ENCODE measurements around the gene CTAGE9.

The CTAGE9 gene

DNA sequence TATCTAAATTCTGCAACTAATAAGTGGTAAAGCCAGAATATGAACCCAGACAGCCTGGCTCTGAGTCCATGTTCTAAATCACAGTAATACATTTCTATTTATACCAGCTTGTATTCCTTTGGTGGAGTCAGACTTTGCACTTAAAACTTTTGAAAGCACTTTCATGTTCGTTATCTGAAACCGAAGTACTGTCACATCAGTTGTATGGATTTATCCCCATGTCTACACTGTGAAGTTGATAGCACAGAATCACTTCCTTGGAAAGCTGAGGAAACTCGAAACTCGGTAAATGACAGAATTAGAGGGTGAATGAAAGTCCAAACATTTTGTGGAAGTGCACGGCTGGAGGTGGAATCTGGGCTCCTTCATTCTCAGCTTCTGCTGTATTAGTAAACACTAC lies 28.3 kb upstream of the CTAGE9 start:
- Histone ChIP-seq H3K4me3 (ENCODE audit: low read depth, low read length, poor library complexity, severe bottlenecking) (no peak overlapping the region), H3K27ac (ENCODE audit: low read depth, low read length, poor library complexity, severe bottlenecking) (no peak overlapping the region)
- TF ChIP-seq EZH2 (IDR thresholded peaks at IDR 0.05; ENCODE audit: borderline replicate concordance, low read length): no peak
- TF ChIP-seq, protein P1, sequence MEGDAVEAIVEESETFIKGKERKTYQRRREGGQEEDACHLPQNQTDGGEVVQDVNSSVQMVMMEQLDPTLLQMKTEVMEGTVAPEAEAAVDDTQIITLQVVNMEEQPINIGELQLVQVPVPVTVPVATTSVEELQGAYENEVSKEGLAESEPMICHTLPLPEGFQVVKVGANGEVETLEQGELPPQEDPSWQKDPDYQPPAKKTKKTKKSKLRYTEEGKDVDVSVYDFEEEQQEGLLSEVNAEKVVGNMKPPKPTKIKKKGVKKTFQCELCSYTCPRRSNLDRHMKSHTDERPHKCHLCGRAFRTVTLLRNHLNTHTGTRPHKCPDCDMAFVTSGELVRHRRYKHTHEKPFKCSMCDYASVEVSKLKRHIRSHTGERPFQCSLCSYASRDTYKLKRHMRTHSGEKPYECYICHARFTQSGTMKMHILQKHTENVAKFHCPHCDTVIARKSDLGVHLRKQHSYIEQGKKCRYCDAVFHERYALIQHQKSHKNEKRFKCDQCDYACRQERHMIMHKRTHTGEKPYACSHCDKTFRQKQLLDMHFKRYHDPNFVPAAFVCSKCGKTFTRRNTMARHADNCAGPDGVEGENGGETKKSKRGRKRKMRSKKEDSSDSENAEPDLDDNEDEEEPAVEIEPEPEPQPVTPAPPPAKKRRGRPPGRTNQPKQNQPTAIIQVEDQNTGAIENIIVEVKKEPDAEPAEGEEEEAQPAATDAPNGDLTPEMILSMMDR (IDR thresholded peaks at IDR 0.05; ENCODE audit: low read length): no peak

DNA sequence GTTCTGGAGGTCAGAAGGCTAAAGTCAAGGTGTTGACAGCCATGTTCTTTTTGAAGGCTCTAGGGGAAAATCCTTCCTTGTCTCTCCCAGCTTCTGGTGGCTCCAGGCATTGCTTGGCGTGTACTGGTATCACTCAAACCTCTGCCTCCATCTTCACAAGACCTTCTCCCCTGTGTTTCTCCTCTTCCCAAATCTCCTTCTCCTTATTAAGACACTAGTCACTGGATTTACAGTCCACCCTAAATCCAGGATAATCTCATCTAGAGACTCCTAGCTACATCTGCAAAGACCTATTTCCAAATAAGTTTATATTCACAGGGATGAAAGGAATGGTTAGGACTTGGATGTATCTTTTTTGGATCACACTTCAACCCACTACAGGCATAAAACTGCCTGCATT lies 26.0 kb upstream of the CTAGE9 start:
- Histone ChIP-seq H3K4me2 (ENCODE audit: low read length) (no peak overlapping the region), H3K9ac (ENCODE audit: low read length) (no peak overlapping the region), H3K4me3 (ENCODE audit: low read depth, low read length, poor library complexity, severe bottlenecking) (no peak overlapping the region), H3K79me2 (ENCODE audit: insufficient read depth, low read length) (no peaks in the 10 kb centered on the region), H3K27ac (ENCODE audit: low read depth, low read length, poor library complexity, severe bottlenecking) (no peak overlapping the region), H2AFZ (ENCODE audit: low read length) (no peak overlapping the region), H3F3A (ENCODE audit: insufficient read depth, low read length) (no peaks in the 10 kb centered on the region), H3K27me3 (ENCODE audit: insufficient read depth, low read length) (no peaks in the 10 kb centered on the region), H3K36me3 (ENCODE audit: insufficient read depth, low read length) (no peaks in the 10 kb centered on the region), H3K4me1 (ENCODE audit: insufficient read depth, low read length, severe bottlenecking) (no peaks in the 10 kb centered on the region), H4K20me1 (ENCODE audit: insufficient read depth, low read length) (no peaks in the 10 kb centered on the region), H3K9me2 (ENCODE audit: low read depth, low read length) (no peaks in the 10 kb centered on the region), H3K9me3 (ENCODE audit: low read length) (no peaks in the 10 kb centered on the region)
- TF ChIP-seq EZH2 (IDR thresholded peaks at IDR 0.05; ENCODE audit: borderline replicate concordance, low read length): no peak
- TF ChIP-seq, protein P1 (IDR thresholded peaks at IDR 0.05; ENCODE audit: low read length): no peak

More for the DNA sequence above, 28.3 kb upstream of the CTAGE9 start:
- H3K4me2 ChIP-seq (ENCODE audit: low read length): no peak overlapping the region
- no peaks in the 10 kb centered on the region for H3K27me3 ChIP-seq (ENCODE audit: insufficient read depth, low read length)
- H3K9ac ChIP-seq (ENCODE audit: low read length): no peak overlapping the region
- H3K4me1 ChIP-seq (ENCODE audit: insufficient read depth, low read length, severe bottlenecking): no peaks in the 10 kb centered on the region
- no peaks in the 10 kb centered on the region for H3K9me2 ChIP-seq (ENCODE audit: low read depth, low read length)
- no peaks in the 10 kb centered on the region for H3F3A ChIP-seq (ENCODE audit: insufficient read depth, low read length)
- H3K36me3 ChIP-seq (ENCODE audit: insufficient read depth, low read length): no peaks in the 10 kb centered on the region
- no peaks in the 10 kb centered on the region for H3K79me2 ChIP-seq (ENCODE audit: insufficient read depth, low read length)
- no peak overlapping the region for H2AFZ ChIP-seq (ENCODE audit: low read length)
- H4K20me1 ChIP-seq (ENCODE audit: insufficient read depth, low read length): no peaks in the 10 kb centered on the region
- H3K9me3 ChIP-seq (ENCODE audit: low read length): no peaks in the 10 kb centered on the region

DNA sequence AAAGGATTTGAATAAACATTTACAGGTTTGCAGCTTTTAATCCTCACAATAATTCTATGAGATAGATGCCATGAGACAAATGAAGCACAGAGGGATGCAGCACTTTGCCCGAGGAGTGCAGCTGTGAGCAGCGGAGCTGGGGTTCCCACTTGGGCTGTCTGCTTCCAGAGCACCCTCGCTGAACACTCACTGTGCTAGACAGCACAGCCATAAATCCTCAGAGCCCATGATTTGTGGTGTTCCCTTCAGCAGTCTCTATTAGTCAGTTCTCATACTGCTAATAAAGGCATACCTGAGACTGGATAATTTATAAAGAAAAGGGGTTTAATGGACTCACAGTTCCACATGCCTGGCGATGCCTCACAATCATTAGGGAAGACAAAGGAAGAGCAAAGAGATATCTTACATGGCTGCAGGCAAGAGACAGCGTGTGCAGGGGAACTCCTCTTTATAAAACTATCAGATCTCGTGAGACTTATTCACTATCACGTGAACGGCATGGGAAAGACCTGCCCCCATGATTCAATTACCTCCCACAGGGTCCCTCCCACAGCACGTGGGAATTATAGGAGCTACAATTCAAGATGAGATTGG lies 25.3 kb upstream of the CTAGE9 start:
- H3K9me2 ChIP-seq (ENCODE audit: low read depth, low read length): no peaks in the 10 kb centered on the region
- H3K4me3 ChIP-seq (ENCODE audit: low read depth, low read length, poor library complexity, severe bottlenecking): no peak overlapping the region
- no peak overlapping the region for H3K9ac ChIP-seq (ENCODE audit: low read length)
- no peaks in the 10 kb centered on the region for H3F3A ChIP-seq (ENCODE audit: insufficient read depth, low read length)
- H2AFZ ChIP-seq (ENCODE audit: low read length): no peak overlapping the region
- H3K4me1 ChIP-seq (ENCODE audit: insufficient read depth, low read length, severe bottlenecking): no peaks in the 10 kb centered on the region
- no peaks in the 10 kb centered on the region for H3K9me3 ChIP-seq (ENCODE audit: low read length)
- no peaks in the 10 kb centered on the region for H3K27me3 ChIP-seq (ENCODE audit: insufficient read depth, low read length)
- H3K4me2 ChIP-seq (ENCODE audit: low read length): no peak overlapping the region
- H3K79me2 ChIP-seq (ENCODE audit: insufficient read depth, low read length): no peaks in the 10 kb centered on the region
- no peak overlapping the region for H3K27ac ChIP-seq (ENCODE audit: low read depth, low read length, poor library complexity, severe bottlenecking)
- TF ChIP-seq, protein P1 (IDR thresholded peaks at IDR 0.05; ENCODE audit: low read length): no peak
- TF ChIP-seq EZH2 (IDR thresholded peaks at IDR 0.05; ENCODE audit: borderline replicate concordance, low read length): no peak
- H3K36me3 ChIP-seq (ENCODE audit: insufficient read depth, low read length): no peaks in the 10 kb centered on the region
- H4K20me1 ChIP-seq (ENCODE audit: insufficient read depth, low read length): no peaks in the 10 kb centered on the region

All from OCI-LY1 (cell line).